HEK293 (cell line): ENCODE measurements around the gene UBE2M.

ENCODE experiments used
- CTCF ChIA-PET: fragments of 350-600 bp; formaldehyde crosslinking; extraction: SDS; loops from one replicate; lab custom pipeline; 2021; ENCODE audit warnings: antibody characterized with exemption; lab: Yijun Ruan, JAX
- POLR2A ChIA-PET: fragments of 300-600 bp; formaldehyde crosslinking; extraction: SDS; loops from one replicate; lab custom pipeline; 2020; ENCODE audit warnings: antibody characterized with exemption, inconsistent platforms; lab: Yijun Ruan, JAX
- H3K27ac ChIP-seq: fragments of 200-500 bp; sonication (Bioruptor generic); 2 replicates; pipeline ENCODE4 v1.5.1; 2014; ENCODE audit warnings: low read depth, low read length, control low read depth, inconsistent platforms; ENCODE audit errors: extremely low read depth
- H3K36me3 ChIP-seq, 2 experiments: fragments of 200-500 bp in 1 of 2; sonication (Bioruptor generic) in 1 of 2; 1 replicate in 1 of 2; 2 replicates in 1 of 2; pipeline ENCODE4 v1.5.1; 2014 to 2017; ENCODE audit warnings: inconsistent platforms in 2 of 2, low read length in 2 of 2; ENCODE audit not compliant: control insufficient read depth in 2 of 2, insufficient read depth in 1 of 2
- H3K4me1 ChIP-seq: fragments of 200-500 bp; sonication (Bioruptor generic); 2 replicates; pipeline ENCODE4 v1.5.1; 2014; ENCODE audit warnings: mild to moderate bottlenecking, low read length, inconsistent platforms; ENCODE audit not compliant: control insufficient read depth, insufficient read depth
- H3K4me3 ChIP-seq: 2 replicates; pipeline ENCODE4 v1.5.1; 2011; ENCODE audit warnings: low read depth, mild to moderate bottlenecking, control low read depth, low read length, moderate library complexity
- H3K9me3 ChIP-seq: fragments of 200-500 bp; sonication (Bioruptor generic); 2 replicates; pipeline ENCODE4 v1.5.1; 2014; ENCODE audit warnings: low read depth, low read length, inconsistent platforms; ENCODE audit not compliant: control insufficient read depth, insufficient read depth
- GLIS1 ChIP-seq: fragments of 450-650 bp; formaldehyde crosslinking; IDR thresholded peaks from 2 replicates; pipeline ENCODE4 v1.5.1; 2016; ENCODE audit warnings: missing biosample characterization, missing genetic modification characterization
- SCRT2 ChIP-seq: fragments of 450-650 bp; formaldehyde crosslinking; IDR thresholded peaks from 2 replicates; pipeline ENCODE4 v1.5.1; 2016; ENCODE audit warnings: missing biosample characterization, missing genetic modification characterization
- ZNF138 ChIP-seq: fragments of 450-650 bp; formaldehyde crosslinking; IDR thresholded peaks from 2 replicates; pipeline ENCODE4 v1.5.1; 2016; ENCODE audit warnings: missing biosample characterization, missing genetic modification characterization, borderline replicate concordance
- ZNF140 ChIP-seq: fragments of 450-650 bp; formaldehyde crosslinking; IDR thresholded peaks from 2 replicates; pipeline ENCODE4 v1.5.1; 2016; ENCODE audit warnings: missing biosample characterization, missing genetic modification characterization
- ZNF174 ChIP-seq: fragments of 450-650 bp; formaldehyde crosslinking; IDR thresholded peaks from 2 replicates; pipeline ENCODE4 v1.5.0; 2017; ENCODE audit warnings: missing biosample characterization, mild to moderate bottlenecking, missing genetic modification characterization
- ZNF214 ChIP-seq: fragments of 450-650 bp; formaldehyde crosslinking; IDR thresholded peaks from 2 replicates; pipeline ENCODE4 v1.5.1; 2017; ENCODE audit warnings: missing biosample characterization, mild to moderate bottlenecking, missing genetic modification characterization, borderline replicate concordance
- ZNF473 ChIP-seq: fragments of 450-650 bp; formaldehyde crosslinking; IDR thresholded peaks from 2 replicates; pipeline ENCODE4 v1.5.1; 2017; ENCODE audit warnings: missing biosample characterization, missing genetic modification characterization
- ZNF549 ChIP-seq: fragments of 450-650 bp; IDR thresholded peaks from 2 replicates; pipeline ENCODE4 v1.5.1; 2018; ENCODE audit warnings: missing biosample characterization, missing genetic modification characterization, mild to moderate bottlenecking, inconsistent platforms, moderate library complexity
- ZNF555 ChIP-seq: fragments of 450-650 bp; formaldehyde crosslinking; conservative IDR thresholded peaks from 2 replicates; pipeline ENCODE4 v1.5.1; 2017; ENCODE audit warnings: missing biosample characterization, mild to moderate bottlenecking, missing genetic modification characterization, inconsistent platforms
- ZNF610 ChIP-seq: fragments of 450-650 bp; formaldehyde crosslinking; IDR thresholded peaks from 2 replicates; pipeline ENCODE4 v1.5.1; 2016; ENCODE audit warnings: missing biosample characterization, missing genetic modification characterization, borderline replicate concordance
- ZNF626 ChIP-seq: fragments of 450-650 bp; sonication (Bioruptor Pico); formaldehyde crosslinking; IDR thresholded peaks from 2 replicates; pipeline ENCODE4 v1.5.1; 2018; ENCODE audit warnings: missing biosample characterization, missing genetic modification characterization, inconsistent platforms
- ZNF629 ChIP-seq: fragments of 450-650 bp; formaldehyde crosslinking; IDR thresholded peaks from 2 replicates; pipeline ENCODE4 v1.5.1; 2017; ENCODE audit warnings: missing biosample characterization, missing genetic modification characterization
- ZNF677 ChIP-seq: fragments of 450-650 bp; IDR thresholded peaks from 2 replicates; pipeline ENCODE4 v1.5.0; 2018; ENCODE audit warnings: missing biosample characterization, mild to moderate bottlenecking, missing genetic modification characterization, moderate library complexity
- ZNF707 ChIP-seq: fragments of 450-650 bp; formaldehyde crosslinking; IDR thresholded peaks from 2 replicates; pipeline ENCODE4 v1.5.1; 2016; ENCODE audit warnings: missing biosample characterization, missing genetic modification characterization
- ZNF791 ChIP-seq: fragments of 450-650 bp; formaldehyde crosslinking; IDR thresholded peaks from 2 replicates; pipeline ENCODE4 v1.5.1; 2016; ENCODE audit warnings: missing biosample characterization, missing genetic modification characterization
- ZSCAN30 ChIP-seq: fragments of 450-650 bp; IDR thresholded peaks from 2 replicates; pipeline ENCODE4 v1.5.1; 2018; ENCODE audit warnings: missing biosample characterization, mild to moderate bottlenecking, missing genetic modification characterization, moderate library complexity
- TF ChIP-seq, protein P1 (sequence below): fragments of 450-650 bp; formaldehyde crosslinking; IDR thresholded peaks from 2 replicates; pipeline ENCODE4 v1.5.1; 2016; ENCODE audit warnings: missing biosample characterization, missing genetic modification characterization
- TF ChIP-seq, protein P2 (sequence below): fragments of 450-650 bp; formaldehyde crosslinking; IDR thresholded peaks from 2 replicates; pipeline ENCODE4 v1.5.1; 2016; ENCODE audit warnings: missing biosample characterization, missing genetic modification characterization, low read depth
- TF ChIP-seq, protein P3 (sequence below): fragments of 450-650 bp; formaldehyde crosslinking; IDR thresholded peaks from 2 replicates; pipeline ENCODE4 v1.5.1; 2016; ENCODE audit warnings: missing biosample characterization, missing genetic modification characterization
- TF ChIP-seq, protein P4 (sequence below): fragments of 450-650 bp; formaldehyde crosslinking; IDR thresholded peaks from 2 replicates; pipeline ENCODE4 v1.5.1; 2016; ENCODE audit warnings: missing biosample characterization, missing genetic modification characterization

The UBE2M gene

DNA sequence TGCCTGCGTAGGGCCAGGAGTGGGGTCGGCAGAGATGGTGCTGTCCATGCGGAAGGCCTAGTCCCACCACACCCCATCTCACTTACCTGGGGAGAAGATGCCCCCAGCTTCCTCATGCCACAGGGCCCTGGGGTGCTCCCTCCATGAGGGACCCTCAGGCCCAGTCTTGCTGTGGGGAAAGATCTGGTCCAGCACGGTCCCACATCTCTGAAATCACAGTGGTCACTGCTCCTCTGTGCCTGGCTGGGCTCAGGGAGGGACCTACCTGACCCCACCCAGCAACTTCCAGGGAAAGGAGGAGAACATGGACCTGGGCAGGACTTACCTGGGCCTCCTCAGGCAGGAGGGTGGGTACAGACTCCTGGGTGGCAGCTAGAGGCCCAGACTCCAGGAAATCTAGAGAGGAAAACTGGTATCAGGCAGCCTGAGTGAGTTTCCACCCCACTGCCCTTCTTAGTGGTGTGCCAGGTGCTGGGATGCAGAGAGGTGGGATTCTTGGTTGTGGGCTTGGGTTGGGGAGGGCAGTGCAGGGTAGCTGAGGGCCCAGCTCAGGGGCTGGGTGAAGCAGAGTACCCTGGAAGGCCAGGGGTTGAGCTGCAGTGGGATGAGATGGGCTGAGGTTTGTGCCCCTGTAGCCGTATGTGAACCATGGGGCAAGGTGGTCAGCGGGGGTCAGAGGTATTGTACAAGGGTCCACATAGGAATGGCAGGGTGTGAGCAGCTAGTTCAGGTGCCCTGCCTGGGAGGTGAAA, 11.0 kb upstream of the UBE2M start:
- ChIA-PET POLR2A (interaction anchor here (1.0 to 4.9 kb wide), 2 partner anchors 10 to 15 kb away, joined by 4 to 28 read pairs; partner anchors contain the start of gene CHMP2A), CTCF (no interaction called here)
- H3K4me1 ChIP-seq, result peaks cover 4% of the 10 kb centered on the region
- TF ChIP-seq ZNF791 (tag by site-specific recombination) (no peak), ZNF549 (tag by site-specific recombination) (no peak), SCRT2 (tag by site-specific recombination) (no peak), GLIS1 (tag by site-specific recombination) (no peak), ZNF677 (tag by site-specific recombination) (no peak), ZNF629 (tag by site-specific recombination) (no peak), ZNF138 (tag by site-specific recombination) (no peak), ZNF174 (tag by site-specific recombination) (no peak), ZNF214 (tag by site-specific recombination) (no peak), ZNF473 (tag by site-specific recombination) (no peak), ZNF555 (tag by site-specific recombination) (no peak), ZNF140 (no peak), ZNF610 (tag by site-specific recombination) (no peak), ZNF626 (no peak), ZNF707 (tag by site-specific recombination) (no peak), ZSCAN30 (tag by site-specific recombination) (no peak)
- TF ChIP-seq, protein P1, sequence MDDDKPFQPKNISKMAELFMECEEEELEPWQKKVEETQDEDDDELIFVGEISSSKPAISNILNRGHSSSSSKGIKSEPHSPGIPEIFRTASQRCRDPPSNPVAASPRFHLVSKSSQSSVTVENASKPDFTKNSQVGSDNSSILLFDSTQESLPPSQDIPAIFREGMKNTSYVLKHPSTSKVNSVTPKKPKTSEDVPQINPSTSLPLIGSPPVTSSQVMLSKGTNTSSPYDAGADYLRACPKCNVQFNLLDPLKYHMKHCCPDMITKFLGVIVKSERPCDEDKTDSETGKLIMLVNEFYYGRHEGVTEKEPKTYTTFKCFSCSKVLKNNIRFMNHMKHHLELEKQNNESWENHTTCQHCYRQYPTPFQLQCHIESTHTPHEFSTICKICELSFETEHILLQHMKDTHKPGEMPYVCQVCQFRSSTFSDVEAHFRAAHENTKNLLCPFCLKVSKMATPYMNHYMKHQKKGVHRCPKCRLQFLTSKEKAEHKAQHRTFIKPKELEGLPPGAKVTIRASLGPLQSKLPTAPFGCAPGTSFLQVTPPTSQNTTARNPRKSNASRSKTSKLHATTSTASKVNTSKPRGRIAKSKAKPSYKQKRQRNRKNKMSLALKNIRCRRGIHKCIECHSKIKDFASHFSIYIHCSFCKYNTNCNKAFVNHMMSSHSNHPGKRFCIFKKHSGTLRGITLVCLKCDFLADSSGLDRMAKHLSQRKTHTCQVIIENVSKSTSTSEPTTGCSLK (tag by site-specific recombination), result no peak
- TF ChIP-seq, protein P2, sequence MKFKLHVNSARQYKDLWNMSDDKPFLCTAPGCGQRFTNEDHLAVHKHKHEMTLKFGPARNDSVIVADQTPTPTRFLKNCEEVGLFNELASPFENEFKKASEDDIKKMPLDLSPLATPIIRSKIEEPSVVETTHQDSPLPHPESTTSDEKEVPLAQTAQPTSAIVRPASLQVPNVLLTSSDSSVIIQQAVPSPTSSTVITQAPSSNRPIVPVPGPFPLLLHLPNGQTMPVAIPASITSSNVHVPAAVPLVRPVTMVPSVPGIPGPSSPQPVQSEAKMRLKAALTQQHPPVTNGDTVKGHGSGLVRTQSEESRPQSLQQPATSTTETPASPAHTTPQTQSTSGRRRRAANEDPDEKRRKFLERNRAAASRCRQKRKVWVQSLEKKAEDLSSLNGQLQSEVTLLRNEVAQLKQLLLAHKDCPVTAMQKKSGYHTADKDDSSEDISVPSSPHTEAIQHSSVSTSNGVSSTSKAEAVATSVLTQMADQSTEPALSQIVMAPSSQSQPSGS, result no peak
- TF ChIP-seq, protein P3, sequence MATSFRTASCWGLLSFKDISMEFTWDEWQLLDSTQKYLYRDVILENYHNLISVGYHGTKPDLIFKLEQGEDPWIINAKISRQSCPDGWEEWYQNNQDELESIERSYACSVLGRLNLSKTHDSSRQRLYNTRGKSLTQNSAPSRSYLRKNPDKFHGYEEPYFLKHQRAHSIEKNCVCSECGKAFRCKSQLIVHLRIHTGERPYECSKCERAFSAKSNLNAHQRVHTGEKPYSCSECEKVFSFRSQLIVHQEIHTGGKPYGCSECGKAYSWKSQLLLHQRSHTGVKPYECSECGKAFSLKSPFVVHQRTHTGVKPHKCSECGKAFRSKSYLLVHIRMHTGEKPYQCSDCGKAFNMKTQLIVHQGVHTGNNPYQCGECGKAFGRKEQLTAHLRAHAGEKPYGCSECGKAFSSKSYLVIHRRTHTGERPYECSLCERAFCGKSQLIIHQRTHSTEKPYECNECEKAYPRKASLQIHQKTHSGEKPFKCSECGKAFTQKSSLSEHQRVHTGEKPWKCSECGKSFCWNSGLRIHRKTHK (tag by site-specific recombination), result no peak
- TF ChIP-seq, protein P4, sequence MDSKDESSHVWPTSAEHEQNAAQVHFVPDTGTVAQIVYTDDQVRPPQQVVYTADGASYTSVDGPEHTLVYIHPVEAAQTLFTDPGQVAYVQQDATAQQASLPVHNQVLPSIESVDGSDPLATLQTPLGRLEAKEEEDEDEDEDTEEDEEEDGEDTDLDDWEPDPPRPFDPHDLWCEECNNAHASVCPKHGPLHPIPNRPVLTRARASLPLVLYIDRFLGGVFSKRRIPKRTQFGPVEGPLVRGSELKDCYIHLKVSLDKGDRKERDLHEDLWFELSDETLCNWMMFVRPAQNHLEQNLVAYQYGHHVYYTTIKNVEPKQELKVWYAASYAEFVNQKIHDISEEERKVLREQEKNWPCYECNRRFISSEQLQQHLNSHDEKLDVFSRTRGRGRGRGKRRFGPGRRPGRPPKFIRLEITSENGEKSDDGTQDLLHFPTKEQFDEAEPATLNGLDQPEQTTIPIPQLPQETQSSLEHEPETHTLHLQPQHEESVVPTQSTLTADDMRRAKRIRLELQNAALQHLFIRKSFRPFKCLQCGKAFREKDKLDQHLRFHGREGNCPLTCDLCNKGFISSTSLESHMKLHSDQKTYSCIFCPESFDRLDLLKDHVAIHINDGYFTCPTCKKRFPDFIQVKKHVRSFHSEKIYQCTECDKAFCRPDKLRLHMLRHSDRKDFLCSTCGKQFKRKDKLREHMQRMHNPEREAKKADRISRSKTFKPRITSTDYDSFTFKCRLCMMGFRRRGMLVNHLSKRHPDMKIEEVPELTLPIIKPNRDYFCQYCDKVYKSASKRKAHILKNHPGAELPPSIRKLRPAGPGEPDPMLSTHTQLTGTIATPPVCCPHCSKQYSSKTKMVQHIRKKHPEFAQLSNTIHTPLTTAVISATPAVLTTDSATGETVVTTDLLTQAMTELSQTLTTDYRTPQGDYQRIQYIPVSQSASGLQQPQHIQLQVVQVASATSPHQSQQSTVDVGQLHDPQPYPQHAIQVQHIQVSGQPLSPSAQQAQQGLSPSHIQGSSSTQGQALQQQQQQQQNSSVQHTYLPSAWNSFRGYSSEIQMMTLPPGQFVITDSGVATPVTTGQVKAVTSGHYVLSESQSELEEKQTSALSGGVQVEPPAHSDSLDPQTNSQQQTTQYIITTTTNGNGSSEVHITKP (tag by site-specific recombination), result no peak
- no peak overlapping the region for H3K4me3 ChIP-seq
- H3K9me3 ChIP-seq, result no peaks in the 10 kb centered on the region
- H3K27ac ChIP-seq, result no peak overlapping the region; the same call in 1 of the 2 replicates
- H3K36me3 ChIP-seq, result peaks cover 7 to 40% of the 10 kb centered on the region in 2 experiments; a peak in 2 of 3 replicates
